NCI-H187 (cell line): ENCODE data around the gene NSRP1.
"Not testable (repeated sequence)": the region's sequence is repeated elsewhere in the genome, so short reads cannot be mapped to it uniquely, and the experiment has no call there.

ENCODE experiments used
- DNase-seq, 2 experiments: peaks; one replicate each; lab custom pipeline; 2025; lab: John Stamatoyannopoulos, UW

The NSRP1 gene

GRCh38 chr17:30116661-30117551 is at the start of gene NSRP1:
Gene NSRP1, plus strand, starts transcription at chr17:30116816. Its CDS starts 28 bp downstream, at chr17:30116844.
- peak; percentile 75 to 84 for DNase-seq

- DNase-seq, result no peak
Observed at GRCh38 chr17:30068465-30068864, 48.2 kb upstream of the NSRP1 start.

- DNase-seq, result no peak
Observed at GRCh38 chr17:30074254-30074653, 42.4 kb upstream of the NSRP1 start.

DNA sequence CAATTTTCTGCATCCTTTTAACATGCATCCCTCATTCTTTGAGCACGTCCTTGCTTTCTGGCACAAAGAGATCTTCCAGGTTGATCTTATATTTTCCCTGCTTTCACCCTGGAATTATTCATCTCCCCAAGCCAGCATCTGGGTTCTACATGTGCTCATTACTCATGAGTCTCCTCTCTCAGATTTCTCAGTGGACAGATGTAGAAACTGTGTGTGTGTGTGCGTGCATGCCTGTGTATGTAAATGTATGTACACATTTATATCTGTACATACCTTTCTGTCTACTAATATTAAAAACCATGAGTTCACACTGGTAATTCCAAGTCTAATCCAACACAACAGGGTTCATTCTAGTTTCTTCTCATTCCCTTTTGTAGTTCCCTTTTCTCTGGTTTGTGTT is 41.9 kb upstream of the NSRP1 start:
- no peak for DNase-seq

- DNase-seq, result no peak
Observed at GRCh38 chr17:30082773-30083172, 33.8 kb upstream of the NSRP1 start.

GRCh38 chr17:30084788-30085187 is 31.8 kb upstream of the NSRP1 start:
- no peak for DNase-seq

- no peak for DNase-seq
Observed at GRCh38 chr17:30086896-30087295, 29.7 kb upstream of the NSRP1 start.

GRCh38 chr17:30087431-30087830 is 29.2 kb upstream of the NSRP1 start:
- not testable (repeated sequence) for DNase-seq

- no peak for DNase-seq
Observed at GRCh38 chr17:30091121-30091670, 25.4 kb upstream of the NSRP1 start.

- DNase-seq, result no peak
Observed at GRCh38 chr17:30091771-30092170, 24.8 kb upstream of the NSRP1 start.

- DNase-seq, result no peak
Observed at GRCh38 chr17:30092886-30093285, 23.7 kb upstream of the NSRP1 start.

DNA sequence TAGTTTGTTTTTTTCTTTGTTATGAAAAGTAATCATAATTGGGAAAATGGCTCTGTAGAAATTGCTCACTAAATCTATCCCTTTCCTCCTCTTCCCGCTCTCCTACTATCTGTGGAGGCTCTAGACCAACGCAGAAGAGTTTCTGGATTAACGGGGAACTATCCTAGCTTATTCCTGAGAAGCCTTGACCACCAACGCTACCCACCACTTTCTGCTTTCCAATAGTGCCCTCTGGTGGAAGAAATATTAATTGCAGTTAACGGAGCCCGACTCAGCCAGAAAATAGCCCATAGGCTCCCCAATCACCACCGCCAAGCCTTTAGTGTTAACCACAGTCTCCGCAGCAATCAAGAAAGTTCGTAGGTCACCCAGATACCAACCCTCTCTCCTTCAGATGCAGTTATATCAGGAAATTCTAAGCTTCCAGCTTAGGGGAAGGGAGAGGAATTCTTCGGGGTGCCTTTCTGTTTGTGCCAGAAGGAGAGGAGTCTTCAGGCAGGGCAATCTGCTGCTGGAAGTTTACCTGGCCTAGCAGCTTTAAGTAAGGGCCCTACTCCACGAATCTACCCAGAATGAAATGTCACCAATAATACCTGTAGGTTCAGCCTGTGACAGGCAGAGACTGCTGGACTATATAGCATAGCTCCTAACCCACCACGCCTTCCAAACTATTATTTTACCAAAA is 23.0 kb upstream of the NSRP1 start:
- no peak for DNase-seq

GRCh38 chr17:30095507-30096244 is 20.9 kb upstream of the NSRP1 start:
- DNase-seq, result no peak

GRCh38 chr17:30101686-30102390 is 14.8 kb upstream of the NSRP1 start:
- no peak for DNase-seq

DNA sequence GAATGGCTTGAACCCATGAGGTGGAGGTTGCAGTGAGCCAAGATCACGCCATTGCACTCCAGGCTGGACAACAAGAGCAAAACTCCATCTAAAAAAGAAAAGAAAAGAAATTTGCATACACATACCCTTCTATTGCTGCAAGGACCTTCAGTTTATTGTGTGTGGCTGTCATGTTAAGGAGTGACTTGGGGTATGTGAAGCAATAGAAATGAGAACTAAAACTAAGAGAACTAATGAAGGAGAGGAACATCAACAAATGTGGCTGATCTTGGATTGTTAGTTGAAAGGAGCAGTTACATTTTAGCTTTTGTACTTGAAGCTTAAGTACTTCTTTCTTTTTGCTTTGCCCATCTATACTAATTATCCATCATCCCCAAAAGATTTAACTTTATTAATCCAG is 12.7 kb upstream of the NSRP1 start:
- no peak for DNase-seq

DNA sequence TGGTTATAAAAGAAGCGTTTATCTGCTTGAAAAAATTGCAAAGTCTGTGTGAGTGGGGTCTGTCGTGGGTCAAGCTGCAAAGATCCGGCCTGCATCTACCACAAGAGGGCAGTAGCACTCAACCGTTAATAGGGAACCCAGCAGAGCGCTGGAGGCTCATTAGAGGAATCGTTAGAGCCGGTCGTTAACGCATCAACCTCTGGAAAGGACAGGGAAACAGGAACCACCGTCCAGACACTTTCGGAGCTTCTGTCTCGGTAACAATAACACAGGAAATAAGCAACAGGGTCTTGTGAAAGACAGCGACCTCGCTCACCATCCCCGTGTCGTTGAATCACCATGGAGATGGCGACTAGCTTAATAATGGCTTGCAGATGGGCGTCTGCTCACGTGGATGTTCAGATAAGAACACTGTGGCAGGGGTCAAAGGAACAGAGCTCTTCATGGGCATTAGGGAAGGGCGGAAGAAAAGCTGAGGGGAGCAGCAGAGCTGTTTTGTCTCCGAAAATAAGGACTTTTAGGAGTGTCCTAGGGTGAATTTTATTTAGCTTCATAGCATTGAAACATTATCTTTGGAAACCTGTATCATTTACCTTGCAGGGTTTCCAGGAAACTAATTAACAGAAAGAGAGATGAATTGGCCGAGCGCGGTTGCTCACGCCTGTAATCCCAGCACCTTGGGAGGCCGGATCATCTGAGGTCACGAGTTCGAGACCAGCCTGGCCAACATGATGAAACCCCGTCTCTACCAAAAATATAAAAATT is 11.9 kb upstream of the NSRP1 start:
- peak; percentile 56 to 69 for DNase-seq

- no peak for DNase-seq
Observed at GRCh38 chr17:30112794-30113193, 3.8 kb upstream of the NSRP1 start.

- no peak for DNase-seq
Observed at GRCh38 chr17:30113213-30113612, 3.4 kb upstream of the NSRP1 start.

- no peak for DNase-seq
Observed at GRCh38 chr17:30116345-30116660, 313 bp upstream of the NSRP1 start.

DNA sequence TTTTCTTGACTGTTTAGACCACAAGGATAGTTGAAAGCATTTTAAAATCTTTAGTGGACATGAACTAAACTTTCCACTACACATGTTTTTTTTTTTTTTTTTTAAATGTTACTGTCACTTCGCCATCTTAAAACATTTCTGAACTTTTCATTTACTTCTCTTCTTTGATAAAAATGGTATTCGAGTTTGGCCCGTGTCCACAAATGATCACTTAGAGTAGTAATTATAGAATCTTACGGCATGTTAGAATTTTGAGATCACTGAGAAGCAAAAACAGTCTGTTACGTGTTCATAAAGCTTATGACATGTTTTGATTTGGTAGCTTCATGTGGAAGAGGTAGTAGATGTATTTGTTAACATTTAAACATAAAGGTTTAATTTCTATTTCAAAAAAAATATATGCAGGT is 1.1 kb downstream of the NSRP1 start:
- DNase-seq, result no peak

- not testable (repeated sequence) for DNase-seq
Observed at GRCh38 chr17:30118635-30119034, 2.0 kb downstream of the NSRP1 start.
